ENCODE measurements around the gene FRS3.
A peak's percentile ranks its signal among the peaks of the same experiment; 100 is the strongest.

The FRS3 gene

DNA sequence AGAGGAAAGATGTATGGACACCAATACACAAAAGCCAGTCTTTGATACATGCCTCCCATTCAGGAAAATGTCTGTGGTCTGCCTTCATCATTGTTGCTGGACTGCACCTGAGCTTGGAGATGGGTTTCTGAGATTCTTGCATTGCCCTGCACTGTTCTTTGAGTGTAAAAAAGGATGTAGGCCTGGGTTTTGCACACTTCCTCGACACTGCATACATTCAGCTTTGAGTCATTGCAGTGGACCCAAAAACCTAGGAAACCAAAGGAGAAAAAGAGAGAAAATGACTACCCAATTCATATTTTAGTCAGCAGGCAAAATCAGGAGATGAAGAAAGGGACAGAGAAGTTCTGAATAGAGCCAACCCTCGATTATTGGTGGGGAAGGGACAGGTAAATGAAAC, 16.8 kb upstream of the FRS3 start:
- DNase-seq (ENCODE audit: insufficient read length, low spot score) (no peak), FAIRE-seq (no peak)
- TF ChIP-seq SPI1 (IDR thresholded peaks at IDR 0.05; ENCODE audit: low read depth, low read length), result no peak
- no peak for TF ChIP-seq POU2F2 (IDR thresholded peaks at IDR 0.05; ENCODE audit: low read depth, low read length)
- TF ChIP-seq POLR2AphosphoS5 (IDR thresholded peaks at IDR 0.05; ENCODE audit: low read depth, low read length), result no peak
- no peak for TF ChIP-seq POLR2A (IDR thresholded peaks at IDR 0.05; ENCODE audit: low read depth, low read length)
- no peak for TF ChIP-seq PAX5 (IDR thresholded peaks at IDR 0.05; ENCODE audit: insufficient read depth, low read length, severe bottlenecking)
- TF ChIP-seq TAF1 (IDR thresholded peaks at IDR 0.05; ENCODE audit: low read depth, low read length), result no peak

DNA sequence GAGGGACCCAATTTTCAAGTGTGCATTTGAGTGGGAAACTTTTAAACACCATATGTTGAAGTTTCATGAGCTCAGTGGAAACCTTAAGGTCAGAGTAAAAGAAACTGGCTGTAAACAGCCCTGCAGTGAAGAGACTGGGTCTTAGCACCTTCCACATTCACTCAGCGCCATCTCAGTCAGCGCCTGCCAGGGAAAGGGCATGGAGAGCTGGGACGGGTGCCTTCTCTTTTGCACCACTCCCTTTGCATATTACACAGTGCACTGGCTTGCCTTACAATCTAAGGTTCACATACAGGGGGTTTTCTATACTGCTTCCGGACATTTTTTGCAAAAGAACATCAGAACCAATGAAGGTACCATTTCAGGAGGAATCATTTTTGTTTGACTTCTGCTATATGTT, 12.3 kb upstream of the FRS3 start:
- FAIRE-seq (no peak), DNase-seq (ENCODE audit: insufficient read length, low spot score) (no peak)
- TF ChIP-seq TAF1 (IDR thresholded peaks at IDR 0.05; ENCODE audit: low read depth, low read length) (no peak), PAX5 (IDR thresholded peaks at IDR 0.05; ENCODE audit: insufficient read depth, low read length, severe bottlenecking) (no peak), SPI1 (IDR thresholded peaks at IDR 0.05; ENCODE audit: low read depth, low read length) (no peak), POLR2A (IDR thresholded peaks at IDR 0.05; ENCODE audit: low read depth, low read length) (peak; percentile 35; the same call in 1 of the 2 replicates), POLR2AphosphoS5 (IDR thresholded peaks at IDR 0.05; ENCODE audit: low read depth, low read length) (peak; percentile 26; the same call in 1 of the 2 replicates)

DNA sequence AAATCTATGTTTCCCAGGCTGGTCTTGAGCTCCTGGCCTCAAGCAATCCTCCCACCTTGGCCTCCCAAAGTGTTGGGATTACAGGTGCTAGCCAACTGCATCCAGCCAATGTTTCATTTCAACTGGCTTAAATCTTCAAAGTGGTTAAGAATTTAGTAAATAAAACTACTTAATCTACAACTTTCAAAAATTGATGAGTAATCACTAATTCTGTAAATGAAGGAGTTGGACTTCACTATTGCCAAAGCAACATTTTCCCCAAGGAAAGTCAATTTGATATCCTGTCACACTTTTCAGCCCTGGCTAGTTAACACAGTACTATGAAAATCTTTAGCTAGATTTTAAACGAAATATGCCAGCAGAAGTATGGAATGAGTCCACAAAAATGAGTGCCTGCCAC, 11.6 kb upstream of the FRS3 start:
- no peak for TF ChIP-seq SPI1 (IDR thresholded peaks at IDR 0.05; ENCODE audit: low read depth, low read length)
- no peak for TF ChIP-seq TAF1 (IDR thresholded peaks at IDR 0.05; ENCODE audit: low read depth, low read length)
- TF ChIP-seq POLR2AphosphoS5 (IDR thresholded peaks at IDR 0.05; ENCODE audit: low read depth, low read length), result no peak
- no peak for TF ChIP-seq POLR2A (IDR thresholded peaks at IDR 0.05; ENCODE audit: low read depth, low read length)
- TF ChIP-seq POU2F2 (IDR thresholded peaks at IDR 0.05; ENCODE audit: low read depth, low read length), result no peak
- TF ChIP-seq PAX5 (IDR thresholded peaks at IDR 0.05; ENCODE audit: insufficient read depth, low read length, severe bottlenecking), result no peak
- FAIRE-seq (no peak), DNase-seq (ENCODE audit: insufficient read length, low spot score) (no peak)

DNA sequence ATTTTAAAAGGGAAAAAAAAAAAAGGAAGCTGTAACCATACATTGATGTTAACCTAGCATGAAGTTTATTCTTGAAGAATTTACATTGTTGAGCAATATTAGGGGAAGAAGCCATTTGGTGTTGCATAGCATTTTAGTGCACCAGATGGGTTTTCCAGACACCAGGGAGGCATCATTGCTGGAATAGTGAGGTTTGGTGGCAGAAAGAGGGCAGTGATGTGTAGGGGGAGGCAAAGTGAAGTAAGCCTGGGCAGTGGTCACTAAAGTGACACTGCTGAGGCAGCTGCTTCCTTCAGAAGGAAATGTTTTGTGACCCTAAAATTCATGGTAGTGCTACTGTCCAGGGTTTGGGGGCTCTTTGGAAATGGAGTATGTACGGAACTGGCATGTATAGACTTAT, 10.3 kb upstream of the FRS3 start:
- DNase-seq (ENCODE audit: insufficient read length, low spot score) (no peak), FAIRE-seq (no peak)
- no peak for TF ChIP-seq POLR2AphosphoS5 (IDR thresholded peaks at IDR 0.05; ENCODE audit: low read depth, low read length)
- no peak; the same call in 1 of the 2 replicates for TF ChIP-seq POLR2A (IDR thresholded peaks at IDR 0.05; ENCODE audit: low read depth, low read length)

- FAIRE-seq (no peak), DNase-seq (ENCODE audit: insufficient read length, low spot score) (no peak)
- TF ChIP-seq PAX5 (IDR thresholded peaks at IDR 0.05; ENCODE audit: insufficient read depth, low read length, severe bottlenecking), result no peak
- no peak for TF ChIP-seq POLR2A (IDR thresholded peaks at IDR 0.05; ENCODE audit: low read depth, low read length)
- no peak for TF ChIP-seq TAF1 (IDR thresholded peaks at IDR 0.05; ENCODE audit: low read depth, low read length)
- no peak for TF ChIP-seq POU2F2 (IDR thresholded peaks at IDR 0.05; ENCODE audit: low read depth, low read length)
- TF ChIP-seq SPI1 (IDR thresholded peaks at IDR 0.05; ENCODE audit: low read depth, low read length), result no peak
- no peak for TF ChIP-seq POLR2AphosphoS5 (IDR thresholded peaks at IDR 0.05; ENCODE audit: low read depth, low read length)
Measured at GRCh38 chr6:41789390-41789724, 9.7 kb upstream of the FRS3 start.

- peak; percentile 96 for FAIRE-seq
- peak; percentile 86 for DNase-seq (ENCODE audit: insufficient read length, low spot score)
- TF ChIP-seq POLR2A (IDR thresholded peaks at IDR 0.05; ENCODE audit: low read depth, low read length), result peak; percentile 94
- TF ChIP-seq SPI1 (IDR thresholded peaks at IDR 0.05; ENCODE audit: low read depth, low read length), result peak; percentile 31; the same call in 1 of the 2 replicates
- TF ChIP-seq PAX5 (IDR thresholded peaks at IDR 0.05; ENCODE audit: insufficient read depth, low read length, severe bottlenecking), result peak; percentile 95
- TF ChIP-seq TAF1 (IDR thresholded peaks at IDR 0.05; ENCODE audit: low read depth, low read length), result peak; percentile 98
- TF ChIP-seq POU2F2 (IDR thresholded peaks at IDR 0.05; ENCODE audit: low read depth, low read length), result peak; percentile 86
- peak; percentile 97 for TF ChIP-seq POLR2AphosphoS5 (IDR thresholded peaks at IDR 0.05; ENCODE audit: low read depth, low read length)
Measured at GRCh38 chr6:41787219-41787917, 7.7 kb upstream of the FRS3 start, which contains the start of gene TOMM6. Gene TOMM6, plus strand, starts transcription at chr6:41787694. Its CDS starts 4 bp downstream, at chr6:41787698.

GRCh38 chr6:41786451-41787218, 6.9 kb upstream of the FRS3 start:
- peak; percentile 91 for DNase-seq (ENCODE audit: insufficient read length, low spot score)
- TF ChIP-seq PAX5 (IDR thresholded peaks at IDR 0.05; ENCODE audit: insufficient read depth, low read length, severe bottlenecking) (peak; percentile 77), TAF1 (IDR thresholded peaks at IDR 0.05; ENCODE audit: low read depth, low read length) (no peak), POLR2AphosphoS5 (IDR thresholded peaks at IDR 0.05; ENCODE audit: low read depth, low read length) (no peak), SPI1 (IDR thresholded peaks at IDR 0.05; ENCODE audit: low read depth, low read length) (no peak), POLR2A (IDR thresholded peaks at IDR 0.05; ENCODE audit: low read depth, low read length) (no peak), POU2F2 (IDR thresholded peaks at IDR 0.05; ENCODE audit: low read depth, low read length) (0 out of 2 replicates have a peak, but pooled peaks have one; percentile 21)
- peak; percentile 67 for FAIRE-seq

DNA sequence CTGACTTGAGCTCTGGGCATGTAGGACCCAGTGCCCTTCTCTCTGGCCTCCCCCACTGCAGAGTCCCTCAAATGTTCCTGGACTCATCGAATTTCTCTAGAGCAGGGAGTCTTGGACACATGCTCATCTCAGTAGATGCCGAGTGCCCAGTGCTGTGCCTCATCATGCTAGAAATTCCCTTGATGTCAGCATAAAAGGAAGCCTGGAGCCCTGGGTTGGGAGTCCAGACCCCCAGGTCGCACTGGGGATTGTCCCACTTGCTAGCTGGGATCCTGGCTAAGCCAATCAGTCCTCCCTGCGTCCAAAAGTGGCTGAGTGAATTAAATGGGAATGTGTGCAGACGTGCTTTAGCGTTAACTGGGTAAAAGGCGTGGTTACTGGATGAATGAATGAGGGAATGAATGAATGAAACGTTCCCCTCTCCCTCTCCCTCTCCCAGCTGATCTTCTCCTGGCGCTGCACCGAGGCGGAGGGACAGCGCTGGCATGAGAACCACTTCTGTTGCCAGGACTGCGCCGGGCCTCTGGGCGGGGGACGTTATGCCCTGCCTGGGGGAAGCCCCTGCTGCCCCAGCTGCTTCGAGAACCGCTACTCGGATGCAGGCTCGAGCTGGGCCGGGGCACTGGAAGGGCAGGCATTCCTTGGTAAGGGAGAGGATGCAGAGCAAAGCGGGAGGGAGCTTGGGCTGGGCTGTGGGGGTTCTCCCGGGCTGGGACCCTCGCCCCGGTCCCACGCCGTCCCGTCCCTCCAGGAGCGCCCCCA, 6.2 kb upstream of the FRS3 start:
- FAIRE-seq (no peak), DNase-seq (ENCODE audit: insufficient read length, low spot score) (no peak)
- TF ChIP-seq POLR2A (IDR thresholded peaks at IDR 0.05; ENCODE audit: low read depth, low read length) (no peak), POU2F2 (IDR thresholded peaks at IDR 0.05; ENCODE audit: low read depth, low read length) (no peak), POLR2AphosphoS5 (IDR thresholded peaks at IDR 0.05; ENCODE audit: low read depth, low read length) (no peak), TAF1 (IDR thresholded peaks at IDR 0.05; ENCODE audit: low read depth, low read length) (no peak), SPI1 (IDR thresholded peaks at IDR 0.05; ENCODE audit: low read depth, low read length) (no peak), PAX5 (IDR thresholded peaks at IDR 0.05; ENCODE audit: insufficient read depth, low read length, severe bottlenecking) (no peak)

- TF ChIP-seq TAF1 (IDR thresholded peaks at IDR 0.05; ENCODE audit: low read depth, low read length), result no peak
- TF ChIP-seq POLR2AphosphoS5 (IDR thresholded peaks at IDR 0.05; ENCODE audit: low read depth, low read length), result no peak
- no peak for TF ChIP-seq POLR2A (IDR thresholded peaks at IDR 0.05; ENCODE audit: low read depth, low read length)
- TF ChIP-seq SPI1 (IDR thresholded peaks at IDR 0.05; ENCODE audit: low read depth, low read length), result no peak
- DNase-seq (ENCODE audit: insufficient read length, low spot score) (no peak), FAIRE-seq (no peak)
Measured at GRCh38 chr6:41785254-41785653, 5.6 kb upstream of the FRS3 start.

Measured in GM12891 (cell line).